PC-9 (cell line): ENCODE results near the gene POMT1. TPM values are rescaled to one million over a fixed set of nuclear protein-coding genes. Genes with fewer than 3 reads are reported as not detected.

Experiments used
- BruUV-seq: library from RNA; stranded (reverse); fragments of 400-500 nt; replicated peaks from 2 replicates; lab custom pipeline; 2021; lab: Mats Ljungman, UMichigan
- CTCF ChIA-PET: fragments of 300-600 bp; sonication (Branson Sonifier 250); formaldehyde crosslinking; loops from one replicate; lab custom pipeline; 2022; ENCODE audit warnings: antibody characterized with exemption; lab: Charles Lee
- POLR2A ChIA-PET: fragments of 300-600 bp; sonication (Branson Sonifier 250); formaldehyde crosslinking; loops from one replicate; lab custom pipeline; 2022; ENCODE audit warnings: antibody characterized with exemption; ENCODE audit not compliant: unreplicated experiment; lab: Charles Lee
- DNase-seq, 2 experiments: peaks; one replicate each; pipeline versions ENCODE4 v3.0.0 to v3.0.0-alpha.2; 2015 to 2022; ENCODE audit warnings: mixed read lengths in 1 of 2
- H2AFZ ChIP-seq: fragments of 200-600 bp; sonication (generic); 2 replicates; pipeline ENCODE4 v1.8.1; 2017; ENCODE audit warnings: antibody characterized with exemption
- H3F3A ChIP-seq: fragments of 200-600 bp; sonication (generic); 2 replicates; pipeline ENCODE4 v1.8.1; 2017; ENCODE audit warnings: antibody characterized with exemption, mild to moderate bottlenecking, low read depth; ENCODE audit not compliant: insufficient read depth
- H3K27ac ChIP-seq: fragments of 200-600 bp; sonication (generic); 2 replicates; pipeline ENCODE4 v1.6.1; 2016; ENCODE audit warnings: mixed run types
- H3K27me3 ChIP-seq: fragments of 200-600 bp; sonication (generic); 2 replicates; pipeline ENCODE4 v1.6.1; 2016; ENCODE audit warnings: low read depth, mixed run types; ENCODE audit not compliant: insufficient read depth
- H3K36me3 ChIP-seq: fragments of 200-600 bp; sonication (generic); 2 replicates; pipeline ENCODE4 v1.6.1; 2016; ENCODE audit warnings: low read depth, mixed run types
- H3K4me1 ChIP-seq: fragments of 200-600 bp; sonication (generic); replicated peaks from 2 replicates; pipeline ENCODE4 v1.6.1; 2016; ENCODE audit warnings: mixed run types; ENCODE audit not compliant: insufficient read depth
- H3K4me2 ChIP-seq: fragments of 200-600 bp; sonication (generic); 2 replicates; pipeline ENCODE4 v1.6.1; 2017; ENCODE audit warnings: mixed run types
- H3K4me3 ChIP-seq: fragments of 200-600 bp; sonication (generic); 2 replicates; pipeline ENCODE4 v1.6.1; 2016; ENCODE audit warnings: mixed run types
- H3K79me2 ChIP-seq: fragments of 200-600 bp; sonication (generic); 2 replicates; pipeline ENCODE4 v1.6.1; 2017; ENCODE audit warnings: low read depth, mixed run types
- H3K9me2 ChIP-seq: fragments of 200-600 bp; sonication (generic); 2 replicates; pipeline ENCODE4 v1.8.1; 2017; ENCODE audit warnings: mild to moderate bottlenecking; ENCODE audit not compliant: insufficient read depth
- H3K9me3 ChIP-seq: fragments of 200-600 bp; sonication (generic); 2 replicates; pipeline ENCODE4 v1.8.1; 2016; ENCODE audit warnings: low read depth; ENCODE audit not compliant: insufficient read depth
- H4K20me1 ChIP-seq: fragments of 200-600 bp; sonication (generic); 2 replicates; pipeline ENCODE4 v1.8.1; 2017; ENCODE audit not compliant: insufficient read depth
- CTCF ChIP-seq: fragments of 200-600 bp; sonication (generic); conservative IDR thresholded peaks from 2 replicates; pipeline ENCODE4 v1.6.1; 2017; ENCODE audit warnings: mixed run types, antibody characterized with exemption, mild to moderate bottlenecking, moderate library complexity
- EZH2 ChIP-seq: fragments of 200-600 bp; sonication (generic); IDR thresholded peaks from 2 replicates; pipeline ENCODE4 v1.8.0; 2017; ENCODE audit warnings: antibody characterized with exemption, low read depth
- intact Hi-C: fragments of 100-400 bp; cut with micrococcal nuclease; formaldehyde crosslinking; loops from one replicate; pipeline ENCODE4 v1.10.0; 2022; ENCODE audit not compliant: unreplicated experiment
- total RNA-seq: library from RNA; stranded (reverse); gene quantifications from 2 replicates; pipeline ENCODE4 v1.2.3, GENCODE V29; 2021

POMT1 gene
- total RNA-seq, 1 experiment from 2014 or later: 35.3 TPM

DNA sequence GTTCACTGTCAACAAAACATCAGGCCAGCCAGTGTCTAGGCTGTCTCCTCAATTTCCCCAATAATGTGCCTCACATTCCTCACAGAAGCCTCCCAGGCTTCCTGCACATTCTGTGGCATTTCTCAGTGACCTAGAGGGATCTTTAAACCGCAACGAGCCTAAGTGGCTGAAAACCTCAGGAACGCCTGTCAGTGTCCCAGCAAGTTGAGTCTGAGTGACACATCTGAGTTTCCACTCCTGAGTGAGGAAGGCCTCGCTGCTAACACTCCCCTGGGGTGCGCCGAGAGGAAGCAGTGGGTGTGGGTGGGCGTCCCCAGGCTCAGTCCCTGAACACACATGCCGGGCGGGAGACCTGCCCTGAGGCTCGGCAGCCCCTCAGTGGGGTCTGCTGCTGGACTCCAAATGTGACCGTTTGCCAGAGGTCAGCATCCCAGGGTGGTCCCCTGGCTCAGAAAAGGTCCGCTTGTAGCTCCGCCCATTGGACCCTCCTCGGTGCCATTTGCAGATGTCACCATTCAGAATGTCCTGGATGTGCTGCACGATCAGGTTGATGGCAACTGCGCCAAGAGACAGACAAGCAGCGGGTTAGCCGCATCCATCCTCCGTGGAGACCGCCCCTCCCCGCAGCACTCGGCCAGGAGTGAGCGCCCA, 22.1 kb downstream of the POMT1 start:
- BruUV-seq: no TSS peak
- H3K4me1 ChIP-seq: 0 out of 2 replicates have a peak, but pooled peaks cover under 1% of the 10 kb centered on the region
- intact Hi-C loops: no loop called here

GRCh38 chr9:131525643-131526565, 23.2 kb downstream of the POMT1 start:
- Histone ChIP-seq H3F3A (peaks cover 8% of the 10 kb centered on the region), H3K4me3 (no peak overlapping the region), H3K27me3 (no peaks in the 10 kb centered on the region), H3K4me1 (0 out of 2 replicates have a peak, but pooled peaks cover 6% of the 10 kb centered on the region), H2AFZ (no peak overlapping the region), H3K4me2 (no peak overlapping the region), H3K79me2 (no peaks in the 10 kb centered on the region), H3K9me2 (no peaks in the 10 kb centered on the region), H3K36me3 (0 out of 2 replicates have a peak, but pooled peaks cover 4% of the 10 kb centered on the region), H3K9me3 (no peaks in the 10 kb centered on the region), H4K20me1 (peaks cover 8% of the 10 kb centered on the region), H3K27ac (no peak overlapping the region)
- no peak for TF ChIP-seq EZH2
- no peak for TF ChIP-seq CTCF
- POLR2A ChIA-PET: no interaction called here
- DNase-seq: no peak
- intact Hi-C loops: no loop called here
- CTCF ChIA-PET: no interaction called here
- BruUV-seq: no TSS peak

More for the DNA sequence above, 22.1 kb downstream of the POMT1 start:
- Histone ChIP-seq H3K4me3 (no peak overlapping the region), H3F3A (peaks cover 8% of the 10 kb centered on the region), H3K9me3 (no peaks in the 10 kb centered on the region), H4K20me1 (peaks cover 12% of the 10 kb centered on the region), H3K4me2 (no peak overlapping the region), H3K9me2 (no peaks in the 10 kb centered on the region), H3K36me3 (peaks cover 9% of the 10 kb centered on the region; the same call in 1 of the 2 replicates), H2AFZ (no peak overlapping the region), H3K27me3 (no peaks in the 10 kb centered on the region), H3K79me2 (no peaks in the 10 kb centered on the region), H3K27ac (0 out of 2 replicates have a peak overlapping the region, but pooled peaks have one; percentile 6)
- ChIA-PET POLR2A (no interaction called here), CTCF (no interaction called here)
- no peak for DNase-seq
- no peak for TF ChIP-seq CTCF
- no peak for TF ChIP-seq EZH2

DNA sequence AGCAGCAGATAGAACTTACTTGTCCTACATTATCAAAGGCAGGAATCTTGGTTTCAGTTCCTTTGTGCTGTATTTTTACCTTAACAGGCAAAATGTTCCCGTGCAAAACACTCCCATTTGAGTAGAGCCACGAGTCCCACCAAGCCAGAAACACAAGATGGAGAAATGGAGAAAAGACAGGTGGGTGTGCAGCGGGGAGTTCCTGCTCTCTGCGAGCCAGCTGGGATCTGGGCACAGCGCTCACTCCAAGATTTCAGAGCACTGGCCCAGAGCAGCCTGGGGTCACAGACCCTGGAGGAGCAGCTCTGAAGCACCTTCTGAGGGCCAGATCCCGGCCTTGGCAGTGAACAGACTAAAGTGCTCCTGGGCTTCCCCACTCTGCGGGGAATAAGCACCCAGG, 25.5 kb downstream of the POMT1 start:
- Histone ChIP-seq H3K27me3 (no peaks in the 10 kb centered on the region), H3K9me3 (no peaks in the 10 kb centered on the region), H3K9me2 (no peaks in the 10 kb centered on the region), H3K4me2 (no peak overlapping the region), H3K27ac (no peak overlapping the region), H3K36me3 (0 out of 2 replicates have a peak, but pooled peaks cover 4% of the 10 kb centered on the region), H4K20me1 (peaks cover 8% of the 10 kb centered on the region), H3K4me3 (no peak overlapping the region), H3K4me1 (0 out of 2 replicates have a peak, but pooled peaks cover 6% of the 10 kb centered on the region), H2AFZ (no peak overlapping the region), H3F3A (peaks cover 8% of the 10 kb centered on the region), H3K79me2 (no peaks in the 10 kb centered on the region)
- intact Hi-C loops: no loop called here
- ChIA-PET POLR2A (no interaction called here), CTCF (interaction anchor here (0.6 kb wide), 1 partner anchor 180 kb away, joined by 7 read pairs; no protein-coding TSS in a partner anchor)
- no peak for TF ChIP-seq CTCF
- no peak for TF ChIP-seq EZH2
- no peak for DNase-seq
- no TSS peak for BruUV-seq
